HEK293 (cell line): ENCODE results near the gene PTP4A2.

ENCODE experiments used
- CTCF ChIA-PET: fragments of 350-600 bp; formaldehyde crosslinking; extraction: SDS; loops from one replicate; lab custom pipeline; 2021; ENCODE audit warnings: antibody characterized with exemption; lab: Yijun Ruan, JAX
- POLR2A ChIA-PET: fragments of 300-600 bp; formaldehyde crosslinking; extraction: SDS; loops from one replicate; lab custom pipeline; 2020; ENCODE audit warnings: antibody characterized with exemption, inconsistent platforms; lab: Yijun Ruan, JAX
- H3K27ac ChIP-seq: fragments of 200-500 bp; sonication (Bioruptor generic); 2 replicates; pipeline ENCODE4 v1.5.1; 2014; ENCODE audit warnings: low read depth, low read length, control low read depth, inconsistent platforms; ENCODE audit errors: extremely low read depth
- H3K36me3 ChIP-seq, 2 experiments: fragments of 200-500 bp in 1 of 2; sonication (Bioruptor generic) in 1 of 2; 1 replicate in 1 of 2; 2 replicates in 1 of 2; pipeline ENCODE4 v1.5.1; 2014 to 2017; ENCODE audit warnings: inconsistent platforms in 2 of 2, low read length in 2 of 2; ENCODE audit not compliant: control insufficient read depth in 2 of 2, insufficient read depth in 1 of 2
- H3K4me1 ChIP-seq: fragments of 200-500 bp; sonication (Bioruptor generic); 2 replicates; pipeline ENCODE4 v1.5.1; 2014; ENCODE audit warnings: mild to moderate bottlenecking, low read length, inconsistent platforms; ENCODE audit not compliant: control insufficient read depth, insufficient read depth
- H3K4me3 ChIP-seq: 2 replicates; pipeline ENCODE4 v1.5.1; 2011; ENCODE audit warnings: low read depth, mild to moderate bottlenecking, control low read depth, low read length, moderate library complexity
- H3K9me3 ChIP-seq: fragments of 200-500 bp; sonication (Bioruptor generic); 2 replicates; pipeline ENCODE4 v1.5.1; 2014; ENCODE audit warnings: low read depth, low read length, inconsistent platforms; ENCODE audit not compliant: control insufficient read depth, insufficient read depth
- BCL11A ChIP-seq: fragments of 450-650 bp; formaldehyde crosslinking; IDR thresholded peaks from 2 replicates; pipeline ENCODE4 v1.5.1; 2016; ENCODE audit warnings: low read depth, missing biosample characterization, missing genetic modification characterization
- FEZF1 ChIP-seq: fragments of 450-650 bp; formaldehyde crosslinking; IDR thresholded peaks from 2 replicates; pipeline ENCODE4 v1.5.1; 2016; ENCODE audit warnings: missing biosample characterization, missing genetic modification characterization
- HOXA7 ChIP-seq: sonication (generic); formaldehyde crosslinking; IDR thresholded peaks from 2 replicates; pipeline ENCODE4 v1.8.1; 2022; ENCODE audit warnings: missing genetic modification reagents, borderline replicate concordance
- MYNN ChIP-seq: fragments of 450-650 bp; formaldehyde crosslinking; IDR thresholded peaks from 2 replicates; pipeline ENCODE4 v1.5.1; 2016; ENCODE audit warnings: missing biosample characterization, missing genetic modification characterization, borderline replicate concordance
- PRDM4 ChIP-seq: fragments of 450-650 bp; formaldehyde crosslinking; IDR thresholded peaks from 2 replicates; pipeline ENCODE4 v1.5.1; 2017; ENCODE audit warnings: missing biosample characterization, missing genetic modification characterization
- SCRT1 ChIP-seq: fragments of 450-650 bp; formaldehyde crosslinking; IDR thresholded peaks from 2 replicates; pipeline ENCODE4 v1.5.1; 2016; ENCODE audit warnings: missing biosample characterization, missing genetic modification characterization, borderline replicate concordance
- WT1 ChIP-seq: fragments of 450-650 bp; formaldehyde crosslinking; IDR thresholded peaks from 2 replicates; pipeline ENCODE4 v1.5.1; 2016; ENCODE audit warnings: missing biosample characterization, missing genetic modification characterization
- ZBTB17 ChIP-seq: fragments of 450-650 bp; formaldehyde crosslinking; IDR thresholded peaks from 2 replicates; pipeline ENCODE4 v1.5.1; 2016; ENCODE audit warnings: missing biosample characterization, missing genetic modification characterization
- ZBTB7A ChIP-seq: fragments of 450-650 bp; formaldehyde crosslinking; IDR thresholded peaks from 2 replicates; pipeline ENCODE4 v1.5.1; 2016; ENCODE audit warnings: low read depth, missing biosample characterization, missing genetic modification characterization
- ZFP69B ChIP-seq: fragments of 450-650 bp; formaldehyde crosslinking; IDR thresholded peaks from 2 replicates; pipeline ENCODE4 v1.5.1; 2016; ENCODE audit warnings: missing biosample characterization, missing genetic modification characterization
- ZIC2 ChIP-seq: fragments of 450-650 bp; formaldehyde crosslinking; IDR thresholded peaks from 2 replicates; pipeline ENCODE4 v1.5.1; 2016; ENCODE audit warnings: missing biosample characterization, missing genetic modification characterization
- ZNF114 ChIP-seq: fragments of 450-650 bp; formaldehyde crosslinking; IDR thresholded peaks from 2 replicates; pipeline ENCODE4 v1.5.0; 2017; ENCODE audit warnings: missing biosample characterization, missing genetic modification characterization
- ZNF121 ChIP-seq: fragments of 450-650 bp; formaldehyde crosslinking; IDR thresholded peaks from 2 replicates; pipeline ENCODE4 v1.5.1; 2016; ENCODE audit warnings: missing biosample characterization, missing genetic modification characterization
- ZNF148 ChIP-seq: fragments of 450-650 bp; formaldehyde crosslinking; IDR thresholded peaks from 2 replicates; pipeline ENCODE4 v1.5.0; 2017; ENCODE audit warnings: missing biosample characterization, missing genetic modification characterization, borderline replicate concordance
- ZNF174 ChIP-seq: fragments of 450-650 bp; formaldehyde crosslinking; IDR thresholded peaks from 2 replicates; pipeline ENCODE4 v1.5.0; 2017; ENCODE audit warnings: missing biosample characterization, mild to moderate bottlenecking, missing genetic modification characterization
- ZNF24 ChIP-seq: fragments of 450-650 bp; formaldehyde crosslinking; IDR thresholded peaks from 2 replicates; pipeline ENCODE4 v1.5.1; 2016; ENCODE audit warnings: missing biosample characterization, missing genetic modification characterization
- ZNF311 ChIP-seq: fragments of 450-650 bp; formaldehyde crosslinking; IDR thresholded peaks from 2 replicates; pipeline ENCODE4 v1.5.1; 2017; ENCODE audit warnings: missing biosample characterization, missing genetic modification characterization, borderline replicate concordance
- ZNF404 ChIP-seq: fragments of 450-650 bp; formaldehyde crosslinking; IDR thresholded peaks from 2 replicates; pipeline ENCODE4 v1.5.1; 2017; ENCODE audit warnings: missing biosample characterization, missing genetic modification characterization
- ZNF510 ChIP-seq: fragments of 450-650 bp; formaldehyde crosslinking; IDR thresholded peaks from 2 replicates; pipeline ENCODE4 v1.5.1; 2018; ENCODE audit warnings: mild to moderate bottlenecking, missing genetic modification characterization, missing biosample characterization; ENCODE audit not compliant: insufficient replicate concordance
- ZNF548 ChIP-seq: fragments of 450-650 bp; formaldehyde crosslinking; IDR thresholded peaks from 2 replicates; pipeline ENCODE4 v1.5.1; 2016; ENCODE audit warnings: missing biosample characterization, missing genetic modification characterization
- ZNF596 ChIP-seq: fragments of 450-650 bp; IDR thresholded peaks from 2 replicates; pipeline ENCODE4 v1.5.0; 2018; ENCODE audit warnings: missing biosample characterization, mild to moderate bottlenecking, missing genetic modification characterization, moderate library complexity
- ZNF677 ChIP-seq: fragments of 450-650 bp; IDR thresholded peaks from 2 replicates; pipeline ENCODE4 v1.5.0; 2018; ENCODE audit warnings: missing biosample characterization, mild to moderate bottlenecking, missing genetic modification characterization, moderate library complexity
- ZNF777 ChIP-seq: fragments of 450-650 bp; formaldehyde crosslinking; IDR thresholded peaks from 2 replicates; pipeline ENCODE4 v1.5.1; 2017; ENCODE audit warnings: missing biosample characterization, missing genetic modification characterization, borderline replicate concordance
- ZSCAN18 ChIP-seq: fragments of 450-650 bp; formaldehyde crosslinking; IDR thresholded peaks from 2 replicates; pipeline ENCODE4 v1.5.1; 2016; ENCODE audit warnings: missing biosample characterization, missing genetic modification characterization
- ZSCAN4 ChIP-seq: fragments of 450-650 bp; formaldehyde crosslinking; IDR thresholded peaks from 2 replicates; pipeline ENCODE4 v1.5.1; 2017; ENCODE audit warnings: missing biosample characterization, missing genetic modification characterization

PTP4A2 gene

DNA sequence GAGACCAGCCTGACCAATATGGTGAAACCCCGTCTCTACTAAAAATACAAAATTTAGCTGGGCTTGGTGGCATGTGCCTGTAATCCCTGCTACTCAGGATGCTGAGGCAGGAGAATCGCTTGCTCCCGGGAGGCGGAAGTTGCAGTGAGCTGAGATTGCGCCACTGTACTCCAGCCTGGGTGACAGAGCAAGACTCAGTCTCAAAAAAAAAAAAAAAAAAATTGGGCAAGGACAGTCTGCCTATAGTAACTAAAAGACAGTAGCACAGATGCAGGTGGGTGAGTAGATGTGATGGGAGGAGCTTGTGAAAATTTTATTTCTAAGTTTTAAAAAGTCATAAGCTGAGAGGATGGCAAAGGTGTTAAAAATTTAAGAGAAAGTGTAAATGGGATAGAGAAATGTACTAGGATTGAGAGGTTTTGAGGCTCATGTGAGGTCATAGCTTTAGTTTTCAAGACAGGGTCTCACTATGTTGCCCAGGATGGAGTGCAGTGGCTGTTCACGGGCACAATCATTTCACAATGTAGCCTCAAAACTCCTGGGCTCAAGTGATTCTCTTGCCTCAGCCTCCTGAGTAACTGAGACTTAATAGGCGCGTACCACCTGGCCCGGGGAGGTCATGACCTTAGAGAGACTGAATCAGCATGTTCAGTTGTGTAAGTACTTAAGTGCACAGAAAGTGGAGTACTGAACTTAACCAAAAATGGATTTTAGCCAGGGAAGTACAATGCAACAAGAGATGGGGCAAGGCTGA lies 33.7 kb downstream of the PTP4A2 start:
- TF ChIP-seq FEZF1 (tag by site-specific recombination) (no peak), ZNF24 (tag by site-specific recombination) (no peak), ZNF677 (no peak), ZNF596 (tag by site-specific recombination) (peak; percentile 23; the same call in 1 of the 2 replicates), ZNF777 (tag by site-specific recombination) (no peak), ZSCAN4 (no peak), ZNF548 (tag by site-specific recombination) (no peak), ZFP69B (tag by site-specific recombination) (0 out of 2 replicates have a peak, but pooled peaks have one; percentile 1), ZNF148 (tag by site-specific recombination) (no peak), WT1 (tag by site-specific recombination) (no peak), ZNF510 (tag by site-specific recombination) (no peak), ZBTB7A (no peak), ZSCAN18 (tag by site-specific recombination) (no peak), HOXA7 (CRISPR knock-in tag) (no peak), ZNF311 (tag by site-specific recombination) (no peak), ZNF404 (no peak), ZIC2 (tag by site-specific recombination) (no peak), ZBTB17 (tag by site-specific recombination) (peak; percentile 38; the same call in 1 of the 2 replicates), ZNF114 (no peak), BCL11A (tag by site-specific recombination) (0 out of 2 replicates have a peak, but pooled peaks have one; percentile 21), ZNF121 (peak; percentile 93), MYNN (tag by site-specific recombination) (no peak), ZNF174 (tag by site-specific recombination) (no peak), SCRT1 (tag by site-specific recombination) (no peak), PRDM4 (no peak)
- H3K4me3 ChIP-seq, result no peak overlapping the region
- H3K27ac ChIP-seq, result no peak overlapping the region
- no peaks in the 10 kb centered on the region for H3K9me3 ChIP-seq
- peaks cover 0 to 44% of the 10 kb centered on the region in 2 experiments for H3K36me3 ChIP-seq
- POLR2A ChIA-PET, result interaction anchor here (0.6 to 1.4 kb wide), 2 partner anchors 13 to 31 kb away, joined by 3 to 5 read pairs; no protein-coding TSS in a partner anchor
- CTCF ChIA-PET, result interaction anchor here (0.7 to 1.9 kb wide), 4 partner anchors 59 to 114 kb away, joined by 3 to 9 read pairs (median 4); no protein-coding TSS in a partner anchor
- H3K4me1 ChIP-seq, result no peaks in the 10 kb centered on the region
